SU-DHL-6 (cell line): ENCODE data around the gene WFIKKN2.

Experiments used
- EZH2phosphoT487 ChIP-seq: fragments of 200-600 bp; sonication (generic), shearing (Covaris generic); conservative IDR thresholded peaks from 2 replicates; pipeline ENCODE4 v1.6.1; 2018; ENCODE audit warnings: mild to moderate bottlenecking, antibody characterized with exemption, low read length, moderate library complexity, mixed read lengths
- TF ChIP-seq, protein P1 (sequence below): fragments of 200-600 bp; sonication (generic); IDR thresholded peaks from one replicate; pipeline ENCODE4 v1.5.1; 2017; ENCODE audit warnings: antibody characterized with exemption, mild to moderate bottlenecking, low read length, moderate library complexity; ENCODE audit not compliant: insufficient read depth, poor library complexity, severe bottlenecking

DNA sequence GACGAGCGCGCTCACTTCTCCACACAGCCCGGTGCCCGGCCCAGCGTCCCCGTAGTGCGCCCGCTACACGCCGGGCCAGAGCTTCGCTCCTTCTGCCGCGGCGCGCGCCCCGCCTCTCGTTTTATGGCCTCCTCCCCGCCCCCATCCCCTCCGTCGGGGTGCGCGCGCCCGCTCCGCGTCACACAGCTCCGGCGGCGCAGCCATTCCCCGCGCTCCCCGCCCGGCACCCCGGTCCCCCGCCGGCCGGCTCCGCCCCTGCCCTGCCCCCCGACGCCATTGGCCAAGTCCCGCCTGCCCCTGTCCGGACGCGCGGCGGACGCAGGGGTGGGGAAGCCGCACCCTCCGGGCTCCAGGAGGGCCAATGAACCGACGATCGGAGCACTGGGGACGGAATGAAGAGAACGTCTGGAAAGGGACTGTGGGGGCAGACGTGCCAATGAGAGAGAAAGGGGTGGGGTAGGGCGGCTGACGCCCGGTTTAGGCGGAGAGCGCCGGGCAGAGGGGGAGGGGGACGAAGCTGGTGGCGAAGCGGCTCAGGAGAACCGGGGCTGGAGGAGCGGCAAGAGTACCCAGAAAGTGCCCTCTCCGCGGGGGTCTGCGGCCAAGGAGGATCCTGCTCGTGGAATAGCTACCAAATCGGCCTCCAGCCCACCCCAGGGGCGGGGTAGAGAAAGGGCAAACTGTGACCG, 31.0 kb downstream of the WFIKKN2 start, which contains the start of gene TOB1:
- TF ChIP-seq, protein P1, sequence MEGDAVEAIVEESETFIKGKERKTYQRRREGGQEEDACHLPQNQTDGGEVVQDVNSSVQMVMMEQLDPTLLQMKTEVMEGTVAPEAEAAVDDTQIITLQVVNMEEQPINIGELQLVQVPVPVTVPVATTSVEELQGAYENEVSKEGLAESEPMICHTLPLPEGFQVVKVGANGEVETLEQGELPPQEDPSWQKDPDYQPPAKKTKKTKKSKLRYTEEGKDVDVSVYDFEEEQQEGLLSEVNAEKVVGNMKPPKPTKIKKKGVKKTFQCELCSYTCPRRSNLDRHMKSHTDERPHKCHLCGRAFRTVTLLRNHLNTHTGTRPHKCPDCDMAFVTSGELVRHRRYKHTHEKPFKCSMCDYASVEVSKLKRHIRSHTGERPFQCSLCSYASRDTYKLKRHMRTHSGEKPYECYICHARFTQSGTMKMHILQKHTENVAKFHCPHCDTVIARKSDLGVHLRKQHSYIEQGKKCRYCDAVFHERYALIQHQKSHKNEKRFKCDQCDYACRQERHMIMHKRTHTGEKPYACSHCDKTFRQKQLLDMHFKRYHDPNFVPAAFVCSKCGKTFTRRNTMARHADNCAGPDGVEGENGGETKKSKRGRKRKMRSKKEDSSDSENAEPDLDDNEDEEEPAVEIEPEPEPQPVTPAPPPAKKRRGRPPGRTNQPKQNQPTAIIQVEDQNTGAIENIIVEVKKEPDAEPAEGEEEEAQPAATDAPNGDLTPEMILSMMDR = no peak
- no peak for TF ChIP-seq EZH2phosphoT487
